H1 (cell line): ENCODE measurements around the gene RAB14. TPM values are rescaled to one million over a fixed set of nuclear protein-coding genes. Genes with fewer than 3 reads are reported as not detected.

Source experiments
- CTCF ChIA-PET: fragments of 300-600 bp; sonication (Branson Sonifier 250); formaldehyde crosslinking; loops from one replicate; lab custom pipeline; 2021; ENCODE audit not compliant: partially characterized antibody; lab: Charles Lee
- POLR2A ChIA-PET: fragments of 300-600 bp; sonication (Branson Sonifier 250); formaldehyde crosslinking; loops from one replicate; lab custom pipeline; 2021; ENCODE audit warnings: inconsistent platforms; ENCODE audit not compliant: partially characterized antibody; lab: Charles Lee
- DNase-seq, 2 experiments: peaks; one replicate each; pipeline versions ENCODE4 v3.0.0 to v3.0.0-alpha.2; 2010 to 2022; ENCODE audit warnings: low spot score in 2 of 2, low read depth in 1 of 2, mixed read lengths in 1 of 2
- FAIRE-seq: peaks from 2 replicates; lab custom pipeline; 2011; peaks lifted over from hg19 to GRCh38; lab: Jason Lieb, UNC
- H2AFZ ChIP-seq: 2 replicates; pipeline ENCODE4 v1.8.1; 2012; ENCODE audit warnings: low read length, inconsistent platforms
- H2AK5ac ChIP-seq: 2 replicates; pipeline ENCODE4 v1.6.1; 2013; ENCODE audit warnings: low read depth, low read length
- H2BK120ac ChIP-seq: replicated peaks from 2 replicates; pipeline ENCODE3; 2013; ENCODE audit warnings: low read depth, low read length, inconsistent platforms
- H2BK12ac ChIP-seq: 2 replicates; pipeline ENCODE4 v1.6.1; 2013; ENCODE audit warnings: low read depth, low read length
- H2BK15ac ChIP-seq: 2 replicates; pipeline ENCODE4 v1.6.1; 2013; ENCODE audit warnings: low read length
- H2BK20ac ChIP-seq: 2 replicates; pipeline ENCODE4 v1.6.1; 2013; ENCODE audit warnings: low read length
- H2BK5ac ChIP-seq: 2 replicates; pipeline ENCODE4 v1.6.1; 2013; ENCODE audit warnings: low read depth, low read length
- H3K14ac ChIP-seq: 2 replicates; pipeline ENCODE4 v1.6.1; 2013; ENCODE audit warnings: inconsistent platforms; ENCODE audit not compliant: insufficient read length
- H3K18ac ChIP-seq: 2 replicates; pipeline ENCODE4 v1.6.1; 2013; ENCODE audit warnings: low read length; ENCODE audit errors: extremely low read depth
- H3K23ac ChIP-seq: 2 replicates; pipeline ENCODE4 v1.6.1; 2013; ENCODE audit warnings: inconsistent platforms; ENCODE audit not compliant: insufficient read length
- H3K23me2 ChIP-seq: 2 replicates; pipeline ENCODE4 v1.6.1; 2013; ENCODE audit warnings: low read depth, low read length
- H3K27ac ChIP-seq: 2 replicates; pipeline ENCODE4 v1.6.1; 2011; ENCODE audit warnings: low read depth, low read length, inconsistent platforms
- H3K27me3 ChIP-seq, 4 experiments: replicated peaks in 1 of 4; 1 replicate in 1 of 4; 2 replicates in 3 of 4; pipeline versions ENCODE4 v1.6.1 to v1.8.1; 2011 to 2013; ENCODE audit warnings: low read length in 3 of 4, mild to moderate bottlenecking in 3 of 4, inconsistent platforms in 2 of 4, mixed read lengths in 2 of 4, moderate library complexity in 1 of 4; ENCODE audit not compliant: control insufficient read depth in 3 of 4, insufficient read depth in 3 of 4; ENCODE audit errors: extremely low read depth in 1 of 4
- H3K36me3 ChIP-seq, 4 experiments: 2 replicates each; pipeline versions ENCODE4 v1.6.1 to v1.8.1; 2011 to 2013; ENCODE audit warnings: mild to moderate bottlenecking in 4 of 4, low read length in 3 of 4, moderate library complexity in 2 of 4, control low read depth in 1 of 4, inconsistent platforms in 1 of 4; ENCODE audit not compliant: insufficient read depth in 4 of 4, control insufficient read depth in 2 of 4
- H3K4ac ChIP-seq: replicated peaks from 2 replicates; pipeline ENCODE3; 2013; ENCODE audit warnings: low read length, low read depth, mixed read lengths, inconsistent platforms; ENCODE audit not compliant: insufficient read length
- H3K4me1 ChIP-seq, 4 experiments: replicated peaks in 1 of 4; 1 replicate in 1 of 4; 2 replicates in 3 of 4; pipeline versions ENCODE4 v1.6.1 to v1.8.1; 2011 to 2013; ENCODE audit warnings: low read length in 3 of 4, inconsistent platforms in 2 of 4, mixed read lengths in 1 of 4; ENCODE audit not compliant: insufficient read depth in 4 of 4, control insufficient read depth in 3 of 4
- H3K4me2 ChIP-seq, 2 experiments: 2 replicates each; pipeline versions ENCODE4 v1.6.1 to v1.8.1; 2011 to 2013; ENCODE audit warnings: low read depth in 2 of 2, low read length in 2 of 2, control low read depth in 1 of 2, inconsistent platforms in 1 of 2, mild to moderate bottlenecking in 1 of 2; ENCODE audit not compliant: insufficient read depth in 1 of 2
- H3K4me3 ChIP-seq, 4 experiments: fragments of 200-600, 300-600 bp in 1 of 4; sonication (generic), shearing (Covaris generic), sonication (Bioruptor Twin) in 1 of 4; 2 replicates each; pipeline versions ENCODE4 v1.5.1 to v1.8.1; 2011 to 2016; ENCODE audit warnings: low read length in 4 of 4, low read depth in 3 of 4, control low read depth in 2 of 4, inconsistent platforms in 2 of 4, mild to moderate bottlenecking in 2 of 4, mixed read lengths in 1 of 4, moderate library complexity in 1 of 4; ENCODE audit not compliant: insufficient read depth in 2 of 4; ENCODE audit errors: extremely low read depth in 1 of 4
- H3K56ac ChIP-seq: replicated peaks from 2 replicates; pipeline ENCODE3; 2013; ENCODE audit warnings: low read depth, mild to moderate bottlenecking, mixed read lengths, low read length, inconsistent platforms; ENCODE audit not compliant: insufficient read length
- H3K79me1 ChIP-seq: 2 replicates; pipeline ENCODE4 v1.6.1; 2013; ENCODE audit warnings: low read depth, low read length, control low read depth
- H3K79me2 ChIP-seq, 2 experiments: 2 replicates each; pipeline versions ENCODE4 v1.6.1 to v1.8.1; 2012 to 2013; ENCODE audit warnings: low read length in 2 of 2, mild to moderate bottlenecking in 2 of 2, inconsistent platforms in 1 of 2; ENCODE audit not compliant: insufficient read depth in 2 of 2, control insufficient read depth in 1 of 2
- H3K9ac ChIP-seq, 4 experiments: replicated peaks in 1 of 4; 1 replicate in 1 of 4; 2 replicates in 3 of 4; pipeline versions ENCODE4 v1.6.1 to v1.8.1; 2011 to 2013; ENCODE audit warnings: low read depth in 3 of 4, low read length in 3 of 4, control low read depth in 2 of 4, mild to moderate bottlenecking in 2 of 4, moderate library complexity in 2 of 4, inconsistent platforms in 1 of 4; ENCODE audit errors: extremely low read depth in 1 of 4
- H3K9me3 ChIP-seq, 2 experiments: 2 replicates each; pipeline versions ENCODE4 v1.6.1 to v1.8.1; 2012 to 2013; ENCODE audit warnings: mild to moderate bottlenecking in 2 of 2, moderate library complexity in 2 of 2, control low read depth in 1 of 2, inconsistent platforms in 1 of 2, low read depth in 1 of 2, low read length in 1 of 2, mixed read lengths in 1 of 2; ENCODE audit not compliant: insufficient read depth in 2 of 2
- H4K20me1 ChIP-seq, 2 experiments: replicated peaks in 1 of 2; 2 replicates each; pipeline versions ENCODE3 to v1.8.1; 2011 to 2013; ENCODE audit warnings: inconsistent platforms in 2 of 2, low read length in 2 of 2, mild to moderate bottlenecking in 1 of 2; ENCODE audit not compliant: insufficient read depth in 2 of 2, control insufficient read depth in 1 of 2
- H4K5ac ChIP-seq: 2 replicates; pipeline ENCODE4 v1.6.1; 2013; ENCODE audit warnings: low read length, low read depth, mixed read lengths, inconsistent platforms; ENCODE audit not compliant: insufficient read length
- H4K8ac ChIP-seq: 2 replicates; pipeline ENCODE4 v1.8.0; 2013; ENCODE audit warnings: mild to moderate bottlenecking, moderate library complexity, low read length, inconsistent platforms; ENCODE audit not compliant: insufficient read depth; ENCODE audit errors: extremely low read depth
- H4K91ac ChIP-seq: replicated peaks from 2 replicates; pipeline ENCODE3; 2013; ENCODE audit warnings: low read length, mixed read lengths, inconsistent platforms; ENCODE audit not compliant: insufficient read length
- BRCA1 ChIP-seq: IDR thresholded peaks from 2 replicates; pipeline ENCODE4 v1.6.1; 2012; ENCODE audit warnings: low read depth, low read length, improper control_type of control experiment
- CEBPB ChIP-seq: IDR thresholded peaks from 2 replicates; pipeline ENCODE4 v1.6.1; 2012; ENCODE audit warnings: low read depth, low read length
- FOSL1 ChIP-seq: IDR thresholded peaks from 2 replicates; pipeline ENCODE4 v1.6.1; 2011; ENCODE audit warnings: mild to moderate bottlenecking, low read depth, low read length, moderate library complexity; ENCODE audit not compliant: insufficient read depth
- POU5F1 ChIP-seq: IDR thresholded peaks from 2 replicates; pipeline ENCODE4 v1.6.1; 2011; ENCODE audit warnings: low read depth, mild to moderate bottlenecking, low read length, moderate library complexity
- RAD21 ChIP-seq, 2 experiments: IDR thresholded peaks in 1 of 2; conservative IDR thresholded peaks in 1 of 2; 2 replicates each; pipeline ENCODE4 v1.6.1; 2011; ENCODE audit warnings: low read depth in 2 of 2, low read length in 2 of 2, improper control_type of control experiment in 1 of 2, inconsistent platforms in 1 of 2, mild to moderate bottlenecking in 1 of 2, moderate library complexity in 1 of 2
- RNF2 ChIP-seq: fragments of 200-900, 300-1000 bp; sonication (generic); IDR thresholded peaks from 2 replicates; pipeline ENCODE4 v1.7.1; 2016; ENCODE audit warnings: borderline replicate concordance, low read depth, mild to moderate bottlenecking, antibody characterized with exemption, low read length; ENCODE audit not compliant: poor library complexity, severe bottlenecking; ENCODE audit errors: missing control alignments
- polyA plus RNA-seq, 7 experiments: library from polyadenylated mRNA; depleted of rRNA in 3 of 7; stranded (reverse) in 5 of 7; unstranded in 2 of 7; fragments of >200 nt in 5 of 7; fragments of 200-250 nt in 2 of 7; gene quantifications; 1 replicate in 5 of 7; 2 replicates in 1 of 7; 4 replicates in 1 of 7; pipeline versions ENCODE4 v1.2.1 to v1.2.3, GENCODE V29; 2011 to 2013; ENCODE audit warnings: missing spikeins in 2 of 7, mixed read lengths in 2 of 7
- total RNA-seq: library from RNA; stranded (reverse); fragmentation: NEBNext Ultra II Directional; extraction: Animal tissue kit (Norgen Biotek cat#: 25700); gene quantifications from 2 replicates; pipeline ENCODE4 v1.2.1, GENCODE V29; 2021
- TF ChIP-seq, protein P1 (sequence below): IDR thresholded peaks from 2 replicates; pipeline ENCODE4 v1.6.1; 2011; ENCODE audit warnings: low read depth, mild to moderate bottlenecking, low read length; ENCODE audit not compliant: insufficient read depth

RAB14 gene
- total and polyA plus RNA-seq, 2 of the 8 experiments (the other 6 are each of a cell fraction or from before 2014, with no cell fraction given) = 9.1 to 44.8 TPM

DNA sequence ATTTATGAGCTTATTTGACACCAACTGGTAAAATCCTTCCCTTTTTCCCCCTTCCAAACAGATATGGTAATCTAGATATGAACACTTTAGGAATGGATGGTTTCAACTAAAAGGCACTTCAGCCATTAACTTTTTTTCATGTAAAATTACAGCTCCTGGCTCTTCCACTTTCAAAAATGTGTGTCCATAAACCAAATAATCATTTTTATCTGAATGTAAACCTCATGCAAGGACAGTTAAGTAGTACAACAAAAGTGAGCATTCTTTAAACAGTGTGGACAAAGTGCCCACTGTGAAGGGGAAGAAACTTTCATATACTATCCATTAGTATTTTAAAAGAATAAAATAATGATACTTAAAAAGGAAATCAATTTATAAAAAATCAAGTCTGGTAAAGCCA lies 17.2 kb downstream of the RAB14 start:
- H3K4ac ChIP-seq = no peak overlapping the region
- no peak for DNase-seq
- no peak overlapping the region for H4K5ac ChIP-seq
- H3K4me3 ChIP-seq = no peak overlapping the region
- H2BK20ac ChIP-seq = no peak overlapping the region
- H2BK12ac ChIP-seq = no peak overlapping the region
- no peak overlapping the region for H2BK5ac ChIP-seq
- no peak overlapping the region for H2AK5ac ChIP-seq
- peaks cover 0 to 11% of the 10 kb centered on the region in 2 experiments; a peak in 2 of 4 replicates for H3K79me2 ChIP-seq
- H3K14ac ChIP-seq = no peak overlapping the region
- ChIA-PET CTCF (interaction anchor here (0.9 kb wide), 1 partner anchor 15 kb away, joined by 4 read pairs; no protein-coding TSS in a partner anchor), POLR2A (interaction anchor here (0.6 to 1.5 kb wide), 3 partner anchors 12 to 21 kb away, joined by 3 to 4 read pairs (median 3); no protein-coding TSS in a partner anchor)
- no peak overlapping the region for H3K4me2 ChIP-seq
- no peak overlapping the region for H3K56ac ChIP-seq
- no peak overlapping the region for H2BK15ac ChIP-seq
- no peaks in the 10 kb centered on the region for H3K79me1 ChIP-seq
- H3K23ac ChIP-seq = no peak overlapping the region
- peaks cover 0 to 3% of the 10 kb centered on the region in 2 experiments for H4K20me1 ChIP-seq
- no peak for TF ChIP-seq CEBPB
- TF ChIP-seq, protein P1, sequence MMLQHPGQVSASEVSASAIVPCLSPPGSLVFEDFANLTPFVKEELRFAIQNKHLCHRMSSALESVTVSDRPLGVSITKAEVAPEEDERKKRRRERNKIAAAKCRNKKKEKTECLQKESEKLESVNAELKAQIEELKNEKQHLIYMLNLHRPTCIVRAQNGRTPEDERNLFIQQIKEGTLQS = no peak
- no peak for TF ChIP-seq FOSL1
- TF ChIP-seq RNF2 = no peak
- no peak for TF ChIP-seq RAD21 (IDR thresholded peaks at IDR 0.05 in 1 of 2, conservative IDR thresholded peaks at IDR 0.05 in 1 of 2; ENCODE audit: low read depth in 2 of 2, low read length in 2 of 2)
- no peak for TF ChIP-seq BRCA1
- TF ChIP-seq POU5F1 = no peak
- H3K18ac ChIP-seq = no peak overlapping the region
- H3K27ac ChIP-seq = no peak overlapping the region
- no peak overlapping the region for H2AFZ ChIP-seq
- no peaks in the 10 kb centered on the region for H3K27me3 ChIP-seq
- no peak overlapping the region for H2BK120ac ChIP-seq
- no peaks in the 10 kb centered on the region for H3K23me2 ChIP-seq
- H4K91ac ChIP-seq = no peak overlapping the region
- no peaks in the 10 kb centered on the region for H3K4me1 ChIP-seq
- H3K9ac ChIP-seq = no peak overlapping the region
- H4K8ac ChIP-seq = no peak overlapping the region
- H3K9me3 ChIP-seq = no peaks in the 10 kb centered on the region
- H3K36me3 ChIP-seq = peaks cover 0 to 27% (median 4%) of the 10 kb centered on the region in 4 experiments; a peak in 4 of 8 replicates
- no peak for FAIRE-seq
